Activated CD4-positive, alpha-beta T cell treated with anti-CD3 and anti-CD28 coated beads, Interleukin-2, amount 10 ng/mL, durations not matched to agents 24 days and 14 days (primary cell): Measurements from ENCODE around the gene TMEM151A. TPM values are rescaled to one million over a fixed set of nuclear protein-coding genes. Genes with fewer than 3 reads are reported as not detected.

Source experiments
- DNase-seq: peaks from one replicate; pipeline ENCODE4 v3.0.0; 2022
- H3K27ac Mint-ChIP-seq: one replicate; pipeline ENCODE4 v1.8.0; 2022; ENCODE audit warnings: mild to moderate bottlenecking, mixed read lengths
- H3K27me3 Mint-ChIP-seq: one replicate; pipeline ENCODE4 v1.8.0; 2022; ENCODE audit warnings: mixed read lengths
- H3K36me3 Mint-ChIP-seq: one replicate; pipeline ENCODE4 v1.8.0; 2022; ENCODE audit warnings: low read depth, mild to moderate bottlenecking, mixed read lengths
- H3K4me1 Mint-ChIP-seq: one replicate; pipeline ENCODE4 v1.8.0; 2021; ENCODE audit warnings: mixed read lengths
- H3K4me3 Mint-ChIP-seq: one replicate; pipeline ENCODE4 v1.8.0; 2022; ENCODE audit warnings: mild to moderate bottlenecking, moderate library complexity, mixed read lengths
- H3K9me3 Mint-ChIP-seq: one replicate; pipeline ENCODE4 v1.8.0; 2021; ENCODE audit warnings: mixed read lengths
- intact Hi-C: fragments of 100-400 bp; cut with micrococcal nuclease; formaldehyde crosslinking; loops from one replicate; pipeline ENCODE4 v1.15.1; 2023
- total RNA-seq: library from RNA; stranded (reverse); gene quantifications from 2 replicates; pipeline ENCODE4 v1.2.3, GENCODE V29; 2022

The TMEM151A gene
- total RNA-seq, 1 donor from 2014 or later: not detected

GRCh38 chr11:66340596-66341501 is 49.2 kb downstream of the TMEM151A start:
- no peak overlapping the region for H3K27ac Mint-ChIP-seq
- H3K4me1 Mint-ChIP-seq: peaks cover 42% of the 10 kb centered on the region
- H3K27me3 Mint-ChIP-seq: no peaks in the 10 kb centered on the region
- DNase-seq: no peak
- H3K36me3 Mint-ChIP-seq: peaks cover 31% of the 10 kb centered on the region
- no peak overlapping the region for H3K4me3 Mint-ChIP-seq
- no peaks in the 10 kb centered on the region for H3K9me3 Mint-ChIP-seq
- intact Hi-C loops: no loop called here

GRCh38 chr11:66341502-66342126 is 49.9 kb downstream of the TMEM151A start:
- Mint-ChIP-seq H3K27ac (no peak overlapping the region), H3K4me1 (peaks cover 38% of the 10 kb centered on the region), H3K36me3 (peaks cover 31% of the 10 kb centered on the region), H3K4me3 (no peak overlapping the region), H3K27me3 (no peaks in the 10 kb centered on the region), H3K9me3 (no peaks in the 10 kb centered on the region)
- no peak for DNase-seq
- intact Hi-C loops: no loop called here

- H3K27ac Mint-ChIP-seq: peak overlapping the region; percentile 51
- H3K4me1 Mint-ChIP-seq: peaks cover 32% of the 10 kb centered on the region
- intact Hi-C loops: no loop called here
- no peak for DNase-seq
- peaks cover 28% of the 10 kb centered on the region for H3K36me3 Mint-ChIP-seq
- no peaks in the 10 kb centered on the region for H3K9me3 Mint-ChIP-seq
- peak overlapping the region; percentile 95 for H3K4me3 Mint-ChIP-seq
- H3K27me3 Mint-ChIP-seq: peaks cover 3% of the 10 kb centered on the region
Measured at GRCh38 chr11:66343176-66343575, 51.5 kb downstream of the TMEM151A start.

GRCh38 chr11:66344550-66345315 is 53.0 kb downstream of the TMEM151A start, which contains the start of gene BRMS1:
BRMS1 (minus strand) TSS chr11:66345104; CDS start chr11:66342234, 2,870 bp downstream.
- intact Hi-C loops: loop anchor here (1.0 to 5.0 kb wide), 5 partner anchors 32 to 613 kb away; partner anchors contain the start of genes PC, RAB1B and YIF1A
- DNase-seq: peak; percentile 99
- Mint-ChIP-seq H3K36me3 (peaks cover 22% of the 10 kb centered on the region), H3K9me3 (no peaks in the 10 kb centered on the region), H3K27ac (peak within 1 kb of the TSS; percentile 95), H3K4me1 (peaks cover 39% of the 10 kb centered on the region), H3K4me3 (peak within 1 kb of the TSS; percentile 95), H3K27me3 (peaks cover 3% of the 10 kb centered on the region)

GRCh38 chr11:66345316-66345649 is 53.6 kb downstream of the TMEM151A start:
- Mint-ChIP-seq H3K4me1 (peaks cover 39% of the 10 kb centered on the region), H3K27me3 (peaks cover 3% of the 10 kb centered on the region)

More at GRCh38 chr11:66345316-66345649, 53.6 kb downstream of the TMEM151A start:
- H3K36me3 Mint-ChIP-seq: peaks cover 21% of the 10 kb centered on the region
- H3K4me3 Mint-ChIP-seq: peak overlapping the region; percentile 95
- H3K27ac Mint-ChIP-seq: peak overlapping the region; percentile 95
- no peak for DNase-seq
- H3K9me3 Mint-ChIP-seq: no peaks in the 10 kb centered on the region
- intact Hi-C loops: loop anchor here (1.0 to 5.0 kb wide), 5 partner anchors 33 to 612 kb away; partner anchors contain the start of genes PC, RAB1B and YIF1A

Other genes with a start within 250 kb of the TMEM151A start
- gene GAL3ST3, start 242.7 kb upstream of the TMEM151A start, total RNA-seq: not detected in 2 replicates
- gene SF3B2, start 239.5 kb upstream of the TMEM151A start, total RNA-seq: 283 and 284 TPM in 2 replicates
- 90.9 and 96.7 TPM in 2 replicates for gene PACS1, start 221.6 kb upstream of the TMEM151A start, total RNA-seq
- 56.6 and 57.0 TPM in 2 replicates for gene KLC2, start 34.2 kb upstream of the TMEM151A start, total RNA-seq
- gene RAB1B, start 23.3 kb upstream of the TMEM151A start, total RNA-seq: 117 and 123 TPM in 2 replicates
- 1.0 and 2.7 TPM in 2 replicates for gene CNIH2, start 13.7 kb upstream of the TMEM151A start, total RNA-seq
- 108 and 119 TPM in 2 replicates for gene YIF1A, start 2.8 kb upstream of the TMEM151A start, total RNA-seq
- gene CD248, start 25.1 kb downstream of the TMEM151A start, total RNA-seq: not detected in 2 replicates
- 0.99 and 1.1 TPM in 2 replicates for gene RIN1, start 44.5 kb downstream of the TMEM151A start, total RNA-seq
- 55.6 and 58.4 TPM in 2 replicates for gene BRMS1, start 53.2 kb downstream of the TMEM151A start, total RNA-seq
- gene B4GAT1, start 55.7 kb downstream of the TMEM151A start, total RNA-seq: 10.8 and 11.1 TPM in 2 replicates
- 17.4 and 18.9 TPM in 2 replicates for gene SLC29A2, start 79.9 kb downstream of the TMEM151A start, total RNA-seq
- gene NPAS4, start 129.1 kb downstream of the TMEM151A start, total RNA-seq: 0.09 TPM in 1 of 2 replicates, not detected in the other
- gene MRPL11, start 147.0 kb downstream of the TMEM151A start, total RNA-seq: 102 TPM in 2 replicates
- gene PELI3, start 175.0 kb downstream of the TMEM151A start, total RNA-seq: 16.1 and 18.3 TPM in 2 replicates
- 97.1 and 106 TPM in 2 replicates for gene DPP3, start 188.5 kb downstream of the TMEM151A start, total RNA-seq
- 17.6 and 18.3 TPM in 2 replicates for gene BBS1, start 218.7 kb downstream of the TMEM151A start, total RNA-seq